GM19099 (cell line): ENCODE data around the gene OLFM2.

Experiments used
- POLR2A ChIP-seq: IDR thresholded peaks from 3 replicates; pipeline ENCODE4 v1.6.1; 2011; ENCODE audit warnings: low read depth; ENCODE audit not compliant: insufficient read length; ENCODE audit errors: extremely low read depth

OLFM2 gene

GRCh38 chr19:9953802-9954542, 17.7 kb upstream of the OLFM2 start:
- no peak for TF ChIP-seq POLR2A

GRCh38 chr19:9952276-9952675, 16.0 kb upstream of the OLFM2 start:
- TF ChIP-seq POLR2A, result no peak

- no peak for TF ChIP-seq POLR2A
Measured at GRCh38 chr19:9947441-9947840, 11.1 kb upstream of the OLFM2 start.

- no peak for TF ChIP-seq POLR2A
Measured at GRCh38 chr19:9945319-9945966, 9.1 kb upstream of the OLFM2 start.

GRCh38 chr19:9943744-9944143, 7.4 kb upstream of the OLFM2 start:
- no peak for TF ChIP-seq POLR2A

- TF ChIP-seq POLR2A, result no peak
Measured at GRCh38 chr19:9941671-9942070, 5.4 kb upstream of the OLFM2 start.

GRCh38 chr19:9941231-9941630, 4.9 kb upstream of the OLFM2 start:
- TF ChIP-seq POLR2A, result no peak

GRCh38 chr19:9940778-9941177, 4.5 kb upstream of the OLFM2 start:
- no peak for TF ChIP-seq POLR2A

GRCh38 chr19:9939301-9939913, 3.1 kb upstream of the OLFM2 start:
- TF ChIP-seq POLR2A, result no peak

- no peak for TF ChIP-seq POLR2A
Measured at GRCh38 chr19:9937001-9937411, 691 bp upstream of the OLFM2 start.

- TF ChIP-seq POLR2A, result no peak
Measured at GRCh38 chr19:9935506-9936325, 599 bp downstream of the OLFM2 start.

GRCh38 chr19:9934132-9934950, 2.0 kb downstream of the OLFM2 start:
- TF ChIP-seq POLR2A, result no peak

- TF ChIP-seq POLR2A, result no peak
Measured at GRCh38 chr19:9932835-9933234, 3.5 kb downstream of the OLFM2 start.

- TF ChIP-seq POLR2A, result no peak
Measured at GRCh38 chr19:9931629-9932028, 4.7 kb downstream of the OLFM2 start.
